GM12865 (cell line): Measurements from ENCODE around the gene OTULINL.

ENCODE experiments used
- DNase-seq: peaks from one replicate; pipeline ENCODE4 v3.0.0; 2010; ENCODE audit warnings: low read depth
- H3K4me3 ChIP-seq: 2 replicates; pipeline ENCODE4 v1.5.1; 2011; ENCODE audit warnings: mild to moderate bottlenecking, low read depth, low read length, control low read depth
- TF ChIP-seq, protein P1 (sequence below): IDR thresholded peaks from 2 replicates; pipeline ENCODE4 v1.5.1; 2011; ENCODE audit warnings: low read length, control low read depth, low read depth, inconsistent platforms; ENCODE audit not compliant: insufficient read depth; ENCODE audit errors: missing control alignments

OTULINL gene

GRCh38 chr5:14608169-14608568 lies 26.6 kb downstream of the OTULINL start:
- no peak overlapping the region for H3K4me3 ChIP-seq
- no peak for DNase-seq
- TF ChIP-seq, protein P1, sequence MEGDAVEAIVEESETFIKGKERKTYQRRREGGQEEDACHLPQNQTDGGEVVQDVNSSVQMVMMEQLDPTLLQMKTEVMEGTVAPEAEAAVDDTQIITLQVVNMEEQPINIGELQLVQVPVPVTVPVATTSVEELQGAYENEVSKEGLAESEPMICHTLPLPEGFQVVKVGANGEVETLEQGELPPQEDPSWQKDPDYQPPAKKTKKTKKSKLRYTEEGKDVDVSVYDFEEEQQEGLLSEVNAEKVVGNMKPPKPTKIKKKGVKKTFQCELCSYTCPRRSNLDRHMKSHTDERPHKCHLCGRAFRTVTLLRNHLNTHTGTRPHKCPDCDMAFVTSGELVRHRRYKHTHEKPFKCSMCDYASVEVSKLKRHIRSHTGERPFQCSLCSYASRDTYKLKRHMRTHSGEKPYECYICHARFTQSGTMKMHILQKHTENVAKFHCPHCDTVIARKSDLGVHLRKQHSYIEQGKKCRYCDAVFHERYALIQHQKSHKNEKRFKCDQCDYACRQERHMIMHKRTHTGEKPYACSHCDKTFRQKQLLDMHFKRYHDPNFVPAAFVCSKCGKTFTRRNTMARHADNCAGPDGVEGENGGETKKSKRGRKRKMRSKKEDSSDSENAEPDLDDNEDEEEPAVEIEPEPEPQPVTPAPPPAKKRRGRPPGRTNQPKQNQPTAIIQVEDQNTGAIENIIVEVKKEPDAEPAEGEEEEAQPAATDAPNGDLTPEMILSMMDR, result no peak

GRCh38 chr5:14611737-14612136 lies 30.1 kb downstream of the OTULINL start:
- no peak for DNase-seq
- TF ChIP-seq, protein P1, result no peak
- H3K4me3 ChIP-seq, result no peak overlapping the region

DNA sequence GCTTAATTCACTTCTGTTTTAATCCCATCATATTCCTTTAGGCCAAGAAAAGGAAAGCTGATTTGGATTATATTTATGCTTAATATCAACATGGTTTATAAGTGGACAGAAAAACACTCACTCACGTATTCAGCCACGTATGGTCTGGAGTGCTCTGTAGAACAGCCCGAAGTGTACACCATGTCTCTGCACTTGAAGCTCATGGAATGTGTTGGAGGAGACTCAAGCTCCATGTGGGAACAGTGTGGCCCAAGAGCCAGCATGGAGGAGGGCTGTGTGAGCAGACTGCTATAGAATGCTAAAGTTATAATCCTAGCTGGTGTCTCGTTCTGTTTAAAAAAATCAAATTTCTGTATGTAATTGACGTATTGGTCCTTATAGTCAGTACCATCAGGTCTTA lies 32.9 kb downstream of the OTULINL start:
- DNase-seq, result no peak
- TF ChIP-seq, protein P1, result no peak
- no peak overlapping the region for H3K4me3 ChIP-seq

DNA sequence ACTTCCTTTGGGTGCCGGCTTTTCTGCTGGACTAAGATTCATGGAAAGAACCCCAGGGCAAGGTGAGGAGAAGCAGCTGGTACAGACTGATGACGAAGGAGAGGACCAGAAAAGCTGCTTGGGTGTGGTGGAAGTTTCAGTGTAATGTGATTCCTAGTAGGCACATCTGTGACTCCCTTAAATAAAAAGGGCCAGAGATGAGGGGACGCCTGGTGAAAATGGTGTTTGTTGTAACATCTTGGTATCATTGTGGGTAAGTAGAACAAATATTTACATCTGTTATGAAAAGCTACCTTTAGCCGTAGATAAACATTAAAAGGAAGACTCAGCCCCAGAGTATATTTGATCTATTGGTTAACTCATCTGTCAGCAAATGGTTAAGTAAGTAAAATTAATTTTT lies 33.8 kb downstream of the OTULINL start:
- no peak for DNase-seq
- H3K4me3 ChIP-seq, result no peak overlapping the region
- TF ChIP-seq, protein P1, result no peak

- DNase-seq, result no peak
- no peak overlapping the region for H3K4me3 ChIP-seq
- TF ChIP-seq, protein P1, result no peak
Measured at GRCh38 chr5:14617441-14617840, 35.8 kb downstream of the OTULINL start.

DNA sequence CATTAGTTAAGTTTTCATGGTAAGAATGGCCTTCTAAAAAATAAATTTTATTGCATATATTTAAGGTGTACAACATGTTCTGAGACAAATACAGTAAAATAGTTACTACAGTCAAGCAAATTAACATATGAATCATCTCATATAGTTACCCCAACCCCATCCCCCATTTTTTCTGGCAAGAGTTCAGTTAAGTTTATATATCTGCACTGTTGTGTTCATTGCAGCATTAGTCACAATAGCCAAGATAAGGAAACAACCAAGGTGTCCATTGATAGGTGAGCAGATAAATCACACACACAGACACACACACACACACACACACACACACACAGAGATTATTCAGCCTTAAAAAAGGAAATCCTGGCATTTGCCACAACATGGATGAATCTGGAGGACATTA lies 45.7 kb downstream of the OTULINL start:
- no peak for DNase-seq
- TF ChIP-seq, protein P1, result no peak

GRCh38 chr5:14628346-14628745 lies 46.8 kb downstream of the OTULINL start:
- no peak overlapping the region for H3K4me3 ChIP-seq
- peak; percentile 66 for DNase-seq
- TF ChIP-seq, protein P1, result no peak

More for the DNA sequence above, 45.7 kb downstream of the OTULINL start:
- no peak overlapping the region for H3K4me3 ChIP-seq
